GM10266 (cell line): ENCODE measurements around the gene PLCB1.
A peak's percentile ranks its signal among the peaks of the same experiment; 100 is the strongest.

Source experiments
- DNase-seq: peaks from one replicate; pipeline ENCODE4 v3.0.0; 2012; ENCODE audit errors: extremely low spot score
- CTCF ChIP-seq: IDR thresholded peaks from 2 replicates; pipeline ENCODE4 v1.5.1; 2012; ENCODE audit warnings: mild to moderate bottlenecking, low read depth; ENCODE audit not compliant: control insufficient read depth, insufficient read depth; ENCODE audit errors: missing control alignments

The PLCB1 gene

DNA sequence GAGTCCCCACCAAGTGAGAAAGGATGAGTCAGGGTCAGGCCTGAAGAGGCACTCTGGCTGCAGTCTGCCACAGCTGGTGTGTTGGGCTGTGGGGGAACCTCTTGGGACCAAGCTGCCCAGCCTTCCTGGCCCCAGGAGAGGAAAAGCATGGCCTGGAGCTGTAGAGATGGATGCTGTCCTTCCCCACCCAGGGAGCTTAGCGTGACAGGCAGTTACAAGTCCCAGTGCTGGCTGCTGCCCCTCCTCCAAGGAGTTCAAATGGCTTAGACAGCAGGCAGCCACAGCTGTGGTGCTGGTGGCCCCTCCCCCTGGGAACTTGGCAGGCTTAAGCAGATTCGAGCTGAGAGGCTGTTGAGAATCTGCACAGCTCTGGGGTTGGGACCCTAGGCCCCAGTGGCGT, 253.2 kb downstream of the PLCB1 start:
- TF ChIP-seq CTCF, result no peak
- no peak for DNase-seq

DNA sequence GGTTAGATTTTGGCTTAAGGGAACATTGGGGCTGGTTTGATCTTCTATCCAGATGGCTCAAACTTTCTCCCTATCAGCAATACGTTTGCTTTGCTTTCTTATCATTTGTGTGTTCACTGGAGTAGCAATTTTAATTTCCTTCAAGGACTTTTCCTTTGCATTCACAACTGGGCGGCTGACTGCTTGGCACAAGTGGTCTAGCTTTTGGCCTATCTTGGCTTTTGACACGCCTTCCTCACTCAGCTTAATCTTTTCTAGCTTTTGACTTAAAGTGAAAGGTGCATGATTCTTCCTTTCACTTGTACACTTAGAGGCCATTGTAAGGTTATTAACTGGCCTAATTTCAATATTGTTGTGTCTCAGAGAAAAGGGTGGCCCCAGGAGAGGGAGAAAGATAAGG, 254.9 kb downstream of the PLCB1 start:
- no peak for DNase-seq
- no peak for TF ChIP-seq CTCF

GRCh38 chr20:8388141-8388540, 256.1 kb downstream of the PLCB1 start:
- no peak for DNase-seq
- no peak for TF ChIP-seq CTCF

DNA sequence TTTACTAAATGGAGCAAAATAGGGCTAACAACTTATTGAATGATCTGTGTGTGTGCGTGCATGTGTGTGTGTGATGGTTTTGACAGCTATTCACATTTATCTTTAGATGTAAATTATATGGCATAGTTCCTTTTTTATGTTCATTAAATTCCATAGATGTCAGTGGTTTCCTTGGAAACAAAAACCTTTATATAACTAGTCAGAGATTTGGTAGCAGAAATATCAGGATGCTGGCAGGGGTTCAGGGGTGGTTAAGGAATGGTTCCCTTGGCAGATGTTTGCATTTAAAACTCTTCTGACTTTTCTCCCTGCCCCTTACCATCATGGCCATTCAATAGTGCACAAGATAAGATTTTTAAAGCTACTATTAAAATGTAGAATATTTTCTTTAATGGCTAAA, 256.6 kb downstream of the PLCB1 start:
- TF ChIP-seq CTCF, result no peak

GRCh38 chr20:8389381-8390036, 257.4 kb downstream of the PLCB1 start:
- TF ChIP-seq CTCF, result peak; percentile 48
- DNase-seq, result no peak

More for the DNA sequence above, 256.6 kb downstream of the PLCB1 start:
- DNase-seq, result no peak

DNA sequence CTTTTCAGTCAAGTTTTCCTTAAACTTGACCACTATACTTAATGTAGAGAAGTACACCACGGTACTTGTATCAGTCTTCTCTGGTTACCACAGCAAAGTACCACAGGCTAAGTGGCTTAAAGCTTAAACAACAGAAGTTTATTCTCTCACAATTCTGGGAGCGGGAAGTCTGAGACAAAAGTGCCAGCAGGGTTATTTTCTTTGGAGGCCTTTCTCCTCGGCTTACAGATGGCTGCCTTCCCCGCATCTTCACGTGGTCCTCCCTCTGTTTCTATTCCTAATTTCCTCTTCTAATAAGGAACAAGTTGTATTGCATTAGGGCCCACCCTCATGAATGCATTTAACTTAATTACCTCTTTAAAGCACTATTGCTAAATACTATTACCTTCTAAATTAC, 258.0 kb downstream of the PLCB1 start:
- TF ChIP-seq CTCF, result no peak
- no peak for DNase-seq

- no peak for TF ChIP-seq CTCF
- no peak for DNase-seq
Observed at GRCh38 chr20:8390500-8390899, 258.4 kb downstream of the PLCB1 start.
